Measurements from ENCODE around the gene ZNF511. TPM values are rescaled to one million over a fixed set of nuclear protein-coding genes. Genes with fewer than 3 reads are reported as not detected.

ZNF511 gene
- total and polyA plus RNA-seq, 4 donors = 13.7 to 31.8 (median 24.2) TPM

- no peak for TF ChIP-seq FOXA1 (IDR thresholded peaks at IDR 0.05)
- no peak for TF ChIP-seq EGR1 (IDR thresholded peaks at IDR 0.05; ENCODE audit: low read depth in 2 of 2)
- TF ChIP-seq SP1 (IDR thresholded peaks at IDR 0.05) = no peak
- no peak for TF ChIP-seq ZBTB33 (IDR thresholded peaks at IDR 0.05)
- no peak for TF ChIP-seq YY1 (IDR thresholded peaks at IDR 0.05)
- TF ChIP-seq MAX (IDR thresholded peaks at IDR 0.05) = no peak
These were observed 41.4 kb upstream of the ZNF511 start (continued) for GRCh38 chr10:133267293-133267692.

- DNase-seq (ENCODE audit: low spot score) = no peak
- Histone ChIP-seq H3K27me3 (ENCODE audit: control insufficient read depth in 4 of 4, insufficient read depth in 4 of 4, low read length in 3 of 4) (no peaks in the 10 kb centered on the region), H3K27ac (ENCODE audit: low read depth in 1 of 2, low read length in 2 of 2) (no peak overlapping the region), H3K36me3 (ENCODE audit: control insufficient read depth in 4 of 4, insufficient read depth in 3 of 4, low read depth in 1 of 4, low read length in 3 of 4) (peaks cover 7 to 28% (median 12%) of the 10 kb centered on the region in 4 donors), H3K9me3 (ENCODE audit: control insufficient read depth in 4 of 4, low read length in 3 of 4) (no peaks in the 10 kb centered on the region), H3K9ac (ENCODE audit: low read depth in 1 of 2, low read length in 2 of 2) (no peak overlapping the region), H3K4me3 (ENCODE audit: low read depth in 1 of 3, low read length in 3 of 3) (no peak overlapping the region), H3K4me1 (ENCODE audit: control insufficient read depth in 4 of 4, insufficient read depth in 4 of 4, low read length in 3 of 4) (no peaks in the 10 kb centered on the region)
- TF ChIP-seq GABPA (IDR thresholded peaks at IDR 0.05 in 1 of 2, conservative IDR thresholded peaks at IDR 0.05 in 1 of 2) (no peak), REST (IDR thresholded peaks at IDR 0.05) (no peak), RAD21 (IDR thresholded peaks at IDR 0.05) (no peak)
- 97% methylated on average over 22 of the region's 22 CpGs for WGBS
These were observed 40.9 kb upstream of the ZNF511 start for GRCh38 chr10:133267829-133268228.

- Histone ChIP-seq H3K27me3 (ENCODE audit: control insufficient read depth in 4 of 4, insufficient read depth in 4 of 4, low read length in 3 of 4) (no peaks in the 10 kb centered on the region), H3K36me3 (ENCODE audit: control insufficient read depth in 4 of 4, insufficient read depth in 3 of 4, low read depth in 1 of 4, low read length in 3 of 4) (peaks cover 7 to 28% (median 11%) of the 10 kb centered on the region in 4 donors), H3K27ac (ENCODE audit: low read depth in 1 of 2, low read length in 2 of 2) (no peak overlapping the region), H3K9me3 (ENCODE audit: control insufficient read depth in 4 of 4, low read length in 3 of 4) (no peaks in the 10 kb centered on the region), H3K4me1 (ENCODE audit: control insufficient read depth in 4 of 4, insufficient read depth in 4 of 4, low read length in 3 of 4) (no peaks in the 10 kb centered on the region), H3K9ac (ENCODE audit: low read depth in 1 of 2, low read length in 2 of 2) (no peak overlapping the region), H3K4me3 (ENCODE audit: low read depth in 1 of 3, low read length in 3 of 3) (no peak overlapping the region)
- WGBS = 97% methylated on average over 22 of the region's 22 CpGs
- TF ChIP-seq SP1 (IDR thresholded peaks at IDR 0.05) (no peak), REST (IDR thresholded peaks at IDR 0.05) (no peak), ZBTB33 (IDR thresholded peaks at IDR 0.05) (no peak), ATF3 (IDR thresholded peaks at IDR 0.05) (no peak), HNF4A (conservative IDR thresholded peaks at IDR 0.05) (no peak), RXRA (IDR thresholded peaks at IDR 0.05) (no peak), GABPA (IDR thresholded peaks at IDR 0.05 in 1 of 2, conservative IDR thresholded peaks at IDR 0.05 in 1 of 2) (no peak), CTCF (IDR thresholded peaks at IDR 0.05; ENCODE audit: low read depth, low read length, missing input control) (no peak), RAD21 (IDR thresholded peaks at IDR 0.05) (no peak), JUND (IDR thresholded peaks at IDR 0.05) (no peak)
- no peak for DNase-seq (ENCODE audit: low spot score)
These were observed 40.2 kb upstream of the ZNF511 start for GRCh38 chr10:133268532-133268931.
